GM23338 (cell line): Measurements from ENCODE around the gene NLRC3. TPM values are rescaled to one million over a fixed set of nuclear protein-coding genes. Genes with fewer than 3 reads are reported as not detected.

Experiments
- ATAC-seq: fragments of 200-7000 bp; cut with Tn5 transposase; 3 replicates; pipeline ENCODE4 v1.9.1; 2020
- DNase-seq: peaks from one replicate; pipeline ENCODE4 v3.0.0-alpha.2; 2015; ENCODE audit warnings: low spot score
- H2AFZ ChIP-seq: fragments of 200-600 bp; sonication (generic); 2 replicates; pipeline ENCODE4 v1.8.0; 2016; ENCODE audit warnings: antibody characterized with exemption, mild to moderate bottlenecking, moderate library complexity
- H3F3A ChIP-seq: fragments of 200-600 bp; sonication (generic); replicated peaks from 2 replicates; pipeline ENCODE4 v1.8.0; 2017; ENCODE audit warnings: antibody characterized with exemption, mixed run types, low read depth
- H3K27ac ChIP-seq: fragments of 200-600 bp; sonication (generic); 2 replicates; pipeline ENCODE4 v1.6.1; 2016; ENCODE audit warnings: low read depth
- H3K27me3 ChIP-seq: fragments of 200-600 bp; sonication (generic); 2 replicates; pipeline ENCODE4 v1.8.0; 2016; ENCODE audit warnings: mild to moderate bottlenecking, mixed run types, moderate library complexity; ENCODE audit not compliant: insufficient read depth
- H3K36me3 ChIP-seq: fragments of 200-600 bp; sonication (generic); 2 replicates; pipeline ENCODE4 v1.8.0; 2016; ENCODE audit warnings: mild to moderate bottlenecking; ENCODE audit not compliant: insufficient read depth
- H3K4me1 ChIP-seq: fragments of 200-600 bp; sonication (generic); 2 replicates; pipeline ENCODE4 v1.8.0; 2016; ENCODE audit warnings: mild to moderate bottlenecking, moderate library complexity; ENCODE audit not compliant: insufficient read depth
- H3K4me2 ChIP-seq: fragments of 200-600 bp; sonication (generic); 2 replicates; pipeline ENCODE4 v1.7.1; 2017; ENCODE audit warnings: mixed run types
- H3K4me3 ChIP-seq: fragments of 200-600 bp; sonication (generic); 2 replicates; pipeline ENCODE4 v1.6.1; 2016; ENCODE audit warnings: mixed run types
- H3K79me2 ChIP-seq: fragments of 200-600 bp; sonication (generic); replicated peaks from 2 replicates; pipeline ENCODE4 v1.8.0; 2017; ENCODE audit warnings: mild to moderate bottlenecking; ENCODE audit not compliant: insufficient read depth
- H3K9me2 ChIP-seq: fragments of 200-600 bp; sonication (generic); 2 replicates; pipeline ENCODE4 v1.8.0; 2017; ENCODE audit not compliant: insufficient read depth
- H4K20me1 ChIP-seq: fragments of 200-600 bp; sonication (generic); replicated peaks from 2 replicates; pipeline ENCODE4 v1.8.0; 2017; ENCODE audit warnings: mild to moderate bottlenecking; ENCODE audit not compliant: insufficient read depth
- H3K27ac Mint-ChIP-seq: 2 replicates; pipeline ENCODE4 v1.8.0; 2020; ENCODE audit warnings: inconsistent platforms, mild to moderate bottlenecking, moderate library complexity, mixed read lengths
- H3K27me3 Mint-ChIP-seq: 3 replicates; pipeline ENCODE4 v1.8.0; 2022; ENCODE audit warnings: low read depth, mild to moderate bottlenecking, moderate library complexity, mixed read lengths, inconsistent platforms; ENCODE audit not compliant: insufficient read depth, poor library complexity
- H3K36me3 Mint-ChIP-seq: 3 replicates; pipeline ENCODE4 v1.8.0; 2021; ENCODE audit warnings: low read depth, mild to moderate bottlenecking, inconsistent platforms, moderate library complexity, mixed read lengths
- H3K4me1 Mint-ChIP-seq: 3 replicates; pipeline ENCODE4 v1.8.0; 2020; ENCODE audit warnings: mild to moderate bottlenecking, inconsistent platforms, mixed read lengths
- H3K4me3 Mint-ChIP-seq: 3 replicates; pipeline ENCODE4 v1.8.0; 2021; ENCODE audit warnings: moderate library complexity, mild to moderate bottlenecking, inconsistent platforms, mixed read lengths
- H3K9me3 Mint-ChIP-seq: 3 replicates; pipeline ENCODE4 v1.8.0; 2020; ENCODE audit warnings: moderate library complexity, mild to moderate bottlenecking, inconsistent platforms, mixed read lengths
- CREB1 ChIP-seq: fragments of 250-450 bp; sonication (Bioruptor Pico); IDR thresholded peaks from 2 replicates; pipeline ENCODE4 v1.5.0; 2020; ENCODE audit warnings: low read depth, mild to moderate bottlenecking, moderate library complexity
- EZH2 ChIP-seq: fragments of 200-600 bp; sonication (generic); IDR thresholded peaks from one replicate; pipeline ENCODE4 v1.8.0; 2017; ENCODE audit warnings: antibody characterized with exemption, mild to moderate bottlenecking, low read depth; ENCODE audit not compliant: unreplicated experiment
- EZH2phosphoT487 ChIP-seq: fragments of 200-600 bp; sonication (generic); IDR thresholded peaks from one replicate; pipeline ENCODE4 v1.8.1; 2018; ENCODE audit warnings: antibody characterized with exemption; ENCODE audit not compliant: unreplicated experiment
- JUNB ChIP-seq: IDR thresholded peaks from one replicate; pipeline ENCODE4 v1.6.1; 2016; ENCODE audit warnings: antibody characterized with exemption; ENCODE audit not compliant: unreplicated experiment
- NANOG ChIP-seq: IDR thresholded peaks from 2 replicates; pipeline ENCODE4 v1.6.1; 2016; ENCODE audit warnings: antibody characterized with exemption, borderline replicate concordance
- POLR2AphosphoS5 ChIP-seq: IDR thresholded peaks from 2 replicates; pipeline ENCODE4 v1.6.1; 2016; ENCODE audit warnings: antibody characterized with exemption, low read depth
- STAT1 ChIP-seq: IDR thresholded peaks from one replicate; pipeline ENCODE4 v1.6.1; 2016; ENCODE audit warnings: antibody characterized with exemption; ENCODE audit not compliant: unreplicated experiment
- ZNF114 ChIP-seq: fragments of 250-450 bp; sonication (Bioruptor Pico); IDR thresholded peaks from 2 replicates; pipeline ENCODE4 v1.5.0; 2020; ENCODE audit warnings: mild to moderate bottlenecking, moderate library complexity
- ZNF331 ChIP-seq: fragments of 250-450 bp; sonication (Bioruptor Pico); IDR thresholded peaks from 2 replicates; pipeline ENCODE4 v1.5.0; 2020; ENCODE audit warnings: low read depth, mild to moderate bottlenecking, moderate library complexity
- ZNF462 ChIP-seq: fragments of 250-450 bp; sonication (Bioruptor Pico); IDR thresholded peaks from 2 replicates; pipeline ENCODE4 v1.5.0; 2020; ENCODE audit warnings: mild to moderate bottlenecking, moderate library complexity
- polyA plus RNA-seq: library from polyadenylated mRNA; unstranded; fragments of >200 nt; fragmentation: Nextera tagmentation; extraction: Ambion mirVana; gene quantifications from 2 replicates; pipeline ENCODE4 v1.2.1, GENCODE V29; 2016
- total RNA-seq: library from RNA; depleted of rRNA; stranded (reverse); fragments of >200 nt; shearing (Covaris generic); gene quantifications from 2 replicates; pipeline ENCODE4 v1.2.3, GENCODE V29; 2014
- TF ChIP-seq, protein P1 (sequence below): IDR thresholded peaks from 2 replicates; pipeline ENCODE4 v1.6.1; 2016; ENCODE audit warnings: antibody characterized with exemption
- TF ChIP-seq, protein P2 (sequence below), 2 experiments: fragments of 200-600 bp in 1 of 2; sonication (generic) in 1 of 2; conservative IDR thresholded peaks; 2 replicates each; pipeline versions ENCODE4 v1.5.1 to v1.6.1; 2016 to 2017; ENCODE audit warnings: antibody characterized with exemption in 2 of 2, low read depth in 2 of 2, mild to moderate bottlenecking in 2 of 2, moderate library complexity in 1 of 2
- TF ChIP-seq, protein P3 (sequence below): IDR thresholded peaks from one replicate; pipeline ENCODE4 v1.6.1; 2018; ENCODE audit warnings: antibody characterized with exemption; ENCODE audit not compliant: unreplicated experiment

NLRC3 gene
- total and polyA plus RNA-seq, 2 experiments from 2014 or later, result 0.11 to 0.49 TPM

DNA sequence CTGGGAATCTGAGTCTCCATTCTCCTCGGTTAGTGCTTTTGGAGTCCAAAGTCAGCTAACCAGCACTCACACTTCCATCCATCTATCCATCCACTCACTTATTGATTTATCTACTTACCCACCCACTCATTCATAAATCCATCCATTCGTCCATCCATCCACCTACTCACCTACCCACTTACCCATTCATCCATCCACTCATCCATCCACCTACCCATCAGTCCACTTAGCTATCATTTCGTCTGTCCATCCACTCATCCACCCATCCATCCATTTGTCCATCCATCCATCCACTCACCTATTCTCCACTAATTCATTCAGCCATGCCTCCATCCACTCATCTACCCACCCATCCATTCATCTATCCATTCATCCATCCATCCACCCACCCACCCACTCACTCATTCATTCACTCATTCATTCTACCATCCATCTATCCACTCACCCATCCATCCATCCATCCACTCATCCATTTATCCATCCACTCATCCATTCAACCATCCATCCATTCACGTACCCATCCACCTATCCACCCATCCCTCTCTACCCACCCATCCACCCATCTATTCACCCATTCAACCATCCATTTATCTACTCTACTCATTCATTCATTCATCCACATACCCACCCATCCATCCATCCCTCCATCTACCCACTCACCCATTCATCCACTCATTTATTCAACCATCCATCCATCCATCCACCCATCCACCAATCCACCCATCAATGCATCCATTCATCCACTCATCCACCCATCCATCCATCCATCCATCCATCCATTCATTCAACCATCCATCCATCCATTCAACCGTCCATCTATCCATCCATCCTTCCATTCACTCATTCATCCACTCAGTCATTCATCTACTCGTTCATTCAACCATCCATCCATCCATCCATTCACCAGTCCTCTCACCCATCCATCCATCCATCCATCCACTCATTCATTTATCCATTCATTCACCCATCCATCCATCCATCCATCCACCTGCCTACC is 26.1 kb downstream of the NLRC3 start:
- no peak overlapping the region for H3K27ac ChIP-seq
- H3F3A ChIP-seq, result peaks cover 13% of the 10 kb centered on the region
- peaks cover 13% of the 10 kb centered on the region for H3K9me2 ChIP-seq
- no peak overlapping the region for H2AFZ ChIP-seq
- peaks cover 4% of the 10 kb centered on the region; the same call in 1 of the 3 replicates for H3K36me3 Mint-ChIP-seq
- H3K27ac Mint-ChIP-seq, result no peak overlapping the region
- H4K20me1 ChIP-seq, result no peaks in the 10 kb centered on the region; the same call in 1 of the 2 replicates
- no peaks in the 10 kb centered on the region for H3K79me2 ChIP-seq
- H3K27me3 ChIP-seq, result peaks cover 34% of the 10 kb centered on the region
- ATAC-seq, result no peak
- no peak overlapping the region for H3K4me3 Mint-ChIP-seq
- no peaks in the 10 kb centered on the region for H3K9me3 Mint-ChIP-seq
- no peak for DNase-seq
- H3K4me1 Mint-ChIP-seq, result peaks cover 21% of the 10 kb centered on the region
- no peaks in the 10 kb centered on the region for H3K36me3 ChIP-seq
- H3K27me3 Mint-ChIP-seq, result peaks cover 12% of the 10 kb centered on the region
- H3K4me2 ChIP-seq, result no peak overlapping the region
- H3K4me3 ChIP-seq, result no peak overlapping the region
- peaks cover 23% of the 10 kb centered on the region for H3K4me1 ChIP-seq
- TF ChIP-seq POLR2AphosphoS5, result no peak
- TF ChIP-seq ZNF462 (CRISPR knock-in tag), result no peak
- no peak for TF ChIP-seq STAT1
- no peak for TF ChIP-seq JUNB
- TF ChIP-seq, protein P1, sequence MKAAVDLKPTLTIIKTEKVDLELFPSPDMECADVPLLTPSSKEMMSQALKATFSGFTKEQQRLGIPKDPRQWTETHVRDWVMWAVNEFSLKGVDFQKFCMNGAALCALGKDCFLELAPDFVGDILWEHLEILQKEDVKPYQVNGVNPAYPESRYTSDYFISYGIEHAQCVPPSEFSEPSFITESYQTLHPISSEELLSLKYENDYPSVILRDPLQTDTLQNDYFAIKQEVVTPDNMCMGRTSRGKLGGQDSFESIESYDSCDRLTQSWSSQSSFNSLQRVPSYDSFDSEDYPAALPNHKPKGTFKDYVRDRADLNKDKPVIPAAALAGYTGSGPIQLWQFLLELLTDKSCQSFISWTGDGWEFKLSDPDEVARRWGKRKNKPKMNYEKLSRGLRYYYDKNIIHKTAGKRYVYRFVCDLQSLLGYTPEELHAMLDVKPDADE, result no peak
- TF ChIP-seq EZH2, result no peak
- TF ChIP-seq EZH2phosphoT487, result no peak
- TF ChIP-seq ZNF114 (CRISPR knock-in tag), result no peak
- TF ChIP-seq NANOG, result no peak
- no peak for TF ChIP-seq ZNF331 (CRISPR knock-in tag)
- TF ChIP-seq CREB1 (CRISPR knock-in tag), result no peak
- TF ChIP-seq, protein P2, sequence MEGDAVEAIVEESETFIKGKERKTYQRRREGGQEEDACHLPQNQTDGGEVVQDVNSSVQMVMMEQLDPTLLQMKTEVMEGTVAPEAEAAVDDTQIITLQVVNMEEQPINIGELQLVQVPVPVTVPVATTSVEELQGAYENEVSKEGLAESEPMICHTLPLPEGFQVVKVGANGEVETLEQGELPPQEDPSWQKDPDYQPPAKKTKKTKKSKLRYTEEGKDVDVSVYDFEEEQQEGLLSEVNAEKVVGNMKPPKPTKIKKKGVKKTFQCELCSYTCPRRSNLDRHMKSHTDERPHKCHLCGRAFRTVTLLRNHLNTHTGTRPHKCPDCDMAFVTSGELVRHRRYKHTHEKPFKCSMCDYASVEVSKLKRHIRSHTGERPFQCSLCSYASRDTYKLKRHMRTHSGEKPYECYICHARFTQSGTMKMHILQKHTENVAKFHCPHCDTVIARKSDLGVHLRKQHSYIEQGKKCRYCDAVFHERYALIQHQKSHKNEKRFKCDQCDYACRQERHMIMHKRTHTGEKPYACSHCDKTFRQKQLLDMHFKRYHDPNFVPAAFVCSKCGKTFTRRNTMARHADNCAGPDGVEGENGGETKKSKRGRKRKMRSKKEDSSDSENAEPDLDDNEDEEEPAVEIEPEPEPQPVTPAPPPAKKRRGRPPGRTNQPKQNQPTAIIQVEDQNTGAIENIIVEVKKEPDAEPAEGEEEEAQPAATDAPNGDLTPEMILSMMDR (conservative IDR thresholded peaks at IDR 0.05; ENCODE audit: low read depth in 2 of 2), result no peak
- TF ChIP-seq, protein P3, sequence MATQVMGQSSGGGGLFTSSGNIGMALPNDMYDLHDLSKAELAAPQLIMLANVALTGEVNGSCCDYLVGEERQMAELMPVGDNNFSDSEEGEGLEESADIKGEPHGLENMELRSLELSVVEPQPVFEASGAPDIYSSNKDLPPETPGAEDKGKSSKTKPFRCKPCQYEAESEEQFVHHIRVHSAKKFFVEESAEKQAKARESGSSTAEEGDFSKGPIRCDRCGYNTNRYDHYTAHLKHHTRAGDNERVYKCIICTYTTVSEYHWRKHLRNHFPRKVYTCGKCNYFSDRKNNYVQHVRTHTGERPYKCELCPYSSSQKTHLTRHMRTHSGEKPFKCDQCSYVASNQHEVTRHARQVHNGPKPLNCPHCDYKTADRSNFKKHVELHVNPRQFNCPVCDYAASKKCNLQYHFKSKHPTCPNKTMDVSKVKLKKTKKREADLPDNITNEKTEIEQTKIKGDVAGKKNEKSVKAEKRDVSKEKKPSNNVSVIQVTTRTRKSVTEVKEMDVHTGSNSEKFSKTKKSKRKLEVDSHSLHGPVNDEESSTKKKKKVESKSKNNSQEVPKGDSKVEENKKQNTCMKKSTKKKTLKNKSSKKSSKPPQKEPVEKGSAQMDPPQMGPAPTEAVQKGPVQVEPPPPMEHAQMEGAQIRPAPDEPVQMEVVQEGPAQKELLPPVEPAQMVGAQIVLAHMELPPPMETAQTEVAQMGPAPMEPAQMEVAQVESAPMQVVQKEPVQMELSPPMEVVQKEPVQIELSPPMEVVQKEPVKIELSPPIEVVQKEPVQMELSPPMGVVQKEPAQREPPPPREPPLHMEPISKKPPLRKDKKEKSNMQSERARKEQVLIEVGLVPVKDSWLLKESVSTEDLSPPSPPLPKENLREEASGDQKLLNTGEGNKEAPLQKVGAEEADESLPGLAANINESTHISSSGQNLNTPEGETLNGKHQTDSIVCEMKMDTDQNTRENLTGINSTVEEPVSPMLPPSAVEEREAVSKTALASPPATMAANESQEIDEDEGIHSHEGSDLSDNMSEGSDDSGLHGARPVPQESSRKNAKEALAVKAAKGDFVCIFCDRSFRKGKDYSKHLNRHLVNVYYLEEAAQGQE, result no peak
